SK-N-SH treated with all-trans-retinoic acid at 6 μM for 48 hours (cell line): Measurements from ENCODE around the gene CYP2B6.

ENCODE experiments used
- CSDC2 ChIP-seq: fragments of 250-450 bp; sonication (Bioruptor Pico); IDR thresholded peaks from 2 replicates; pipeline ENCODE4 v1.5.0; 2020; ENCODE audit warnings: mild to moderate bottlenecking, moderate library complexity
- ESRRG ChIP-seq: fragments of 250-450 bp; sonication (Bioruptor Pico); IDR thresholded peaks from 2 replicates; pipeline ENCODE4 v1.6.1; 2021; ENCODE audit warnings: mild to moderate bottlenecking
- TOX ChIP-seq: fragments of 250-450 bp; sonication (Bioruptor Pico); IDR thresholded peaks from 2 replicates; pipeline ENCODE4 v1.8.0; 2021; ENCODE audit warnings: mild to moderate bottlenecking, moderate library complexity, borderline replicate concordance
- ZFP3 ChIP-seq: fragments of 250-450 bp; sonication (Bioruptor Pico); IDR thresholded peaks from 2 replicates; pipeline ENCODE4 v1.5.0; 2020; ENCODE audit warnings: mild to moderate bottlenecking, moderate library complexity
- ZNF565 ChIP-seq: fragments of 450-650 bp; formaldehyde crosslinking; conservative IDR thresholded peaks from 2 replicates; pipeline ENCODE4 v1.5.0; 2020; ENCODE audit warnings: low read depth, mild to moderate bottlenecking, moderate library complexity

DNA sequence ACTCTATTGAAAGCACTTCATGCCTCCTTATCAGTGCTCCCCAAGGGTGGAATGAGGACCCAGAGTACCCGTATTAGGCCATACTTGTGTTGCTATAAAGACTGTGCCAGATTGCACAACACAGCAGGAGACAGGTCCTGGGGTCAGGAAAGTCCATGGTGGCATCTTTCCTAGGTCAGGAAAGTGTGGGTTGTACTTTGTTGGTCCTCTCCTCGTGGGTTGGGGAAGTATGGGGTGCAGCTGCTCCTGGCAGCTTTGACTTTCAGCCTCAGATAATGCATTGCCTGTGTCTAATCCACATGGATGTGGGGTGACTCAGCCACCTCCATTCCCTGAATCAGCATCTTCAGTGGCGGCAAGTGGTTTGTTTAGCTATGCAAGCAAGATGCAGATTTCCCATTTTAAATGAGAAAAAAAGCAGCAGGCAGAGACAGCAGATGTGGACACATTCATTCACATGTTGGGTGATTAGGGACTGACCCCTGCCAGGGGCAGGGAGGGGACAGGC is 8.4 kb upstream of the CYP2B6 start:
- no peak for TF ChIP-seq ZNF565
- TF ChIP-seq TOX = no peak
- TF ChIP-seq CSDC2 (CRISPR knock-in tag) = no peak
- no peak for TF ChIP-seq ESRRG (CRISPR knock-in tag)
- TF ChIP-seq ZFP3 = no peak
